NCI-H774 (cell line): ENCODE data around the gene SHC4.

Experiments
- DNase-seq: peaks from one replicate; lab custom pipeline; 2025; lab: John Stamatoyannopoulos, UW

Gene SHC4

DNA sequence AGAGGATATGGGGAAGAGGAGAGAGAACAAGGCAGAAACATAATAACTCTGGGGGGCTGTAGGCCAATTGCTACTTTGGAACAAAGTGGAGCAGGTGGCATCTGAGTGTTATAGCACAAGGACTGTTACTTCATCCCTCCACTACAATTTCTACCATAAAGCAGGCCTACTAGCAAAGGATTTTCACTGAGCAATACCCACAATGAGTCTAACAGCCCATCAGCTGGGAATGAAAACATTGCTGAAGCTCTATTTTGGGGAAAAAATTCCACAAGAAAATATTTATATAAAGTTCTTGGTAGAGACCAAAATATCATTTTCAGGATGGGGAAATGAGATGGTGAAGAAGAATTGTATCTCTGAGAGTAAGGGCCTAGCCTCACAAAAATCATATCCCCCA lies 3.6 kb upstream of the SHC4 start:
- DNase-seq, result no peak

DNA sequence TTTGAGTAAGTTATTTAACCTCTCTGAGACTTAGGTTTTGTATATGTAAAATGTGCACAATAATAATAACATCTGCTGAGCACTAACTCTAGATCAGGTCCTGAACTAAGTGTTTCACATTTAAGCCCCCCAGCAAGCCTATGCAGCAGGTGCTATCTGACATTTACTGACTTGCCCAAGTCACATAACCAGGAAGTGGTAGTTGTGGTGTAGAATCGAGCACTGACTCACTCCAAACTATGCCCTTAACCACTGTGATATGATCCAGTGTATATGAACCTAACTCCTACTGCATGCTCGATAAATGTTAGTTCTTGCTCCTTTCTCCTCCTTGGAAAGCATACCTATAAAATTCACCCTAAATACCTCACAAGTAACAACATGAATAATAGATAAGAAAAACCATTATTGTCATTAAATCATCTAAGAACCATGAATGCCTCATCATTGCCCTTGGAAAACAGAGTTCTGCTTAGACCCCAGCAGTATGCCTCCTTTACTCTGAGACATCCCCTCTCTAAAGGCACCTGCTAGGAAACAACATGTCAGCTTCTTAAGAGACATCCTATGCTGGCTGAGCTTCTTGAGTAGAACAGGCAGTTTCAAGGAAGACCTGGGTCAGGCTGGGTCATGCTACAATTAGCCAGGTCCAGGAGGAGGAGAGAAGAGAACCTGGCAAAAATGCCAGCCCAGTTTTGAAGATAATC lies 3.0 kb upstream of the SHC4 start:
- DNase-seq, result no peak

- DNase-seq, result no peak
Observed at GRCh38 chr15:48965972-48966371, 2.3 kb upstream of the SHC4 start.

GRCh38 chr15:48964898-48965297 lies 1.2 kb upstream of the SHC4 start:
- no peak for DNase-seq

GRCh38 chr15:48962662-48963523 lies 826 bp downstream of the SHC4 start:
- no peak for DNase-seq

- no peak for DNase-seq
Observed at GRCh38 chr15:48955967-48956366, 7.8 kb downstream of the SHC4 start.

DNA sequence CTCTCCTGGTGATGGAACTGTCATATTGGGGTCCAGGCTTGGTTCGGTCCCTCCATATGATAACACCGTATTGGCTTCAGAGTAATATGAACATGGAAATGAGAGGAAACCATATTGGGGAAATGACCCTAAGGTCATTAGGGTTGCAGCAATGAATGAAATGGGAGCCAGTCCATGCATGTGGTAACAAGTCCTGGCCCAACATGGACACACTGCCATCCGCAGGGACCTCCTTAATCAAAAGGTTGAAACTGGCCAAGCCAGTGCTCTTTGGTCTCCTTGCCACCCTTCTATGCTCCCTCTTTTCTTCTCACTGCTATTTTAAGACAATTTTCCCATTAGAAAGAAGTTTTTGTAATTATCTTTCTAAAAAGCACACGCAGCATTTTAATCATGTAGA lies 8.3 kb downstream of the SHC4 start:
- DNase-seq, result no peak

GRCh38 chr15:48954538-48954937 lies 9.2 kb downstream of the SHC4 start:
- DNase-seq, result no peak

DNA sequence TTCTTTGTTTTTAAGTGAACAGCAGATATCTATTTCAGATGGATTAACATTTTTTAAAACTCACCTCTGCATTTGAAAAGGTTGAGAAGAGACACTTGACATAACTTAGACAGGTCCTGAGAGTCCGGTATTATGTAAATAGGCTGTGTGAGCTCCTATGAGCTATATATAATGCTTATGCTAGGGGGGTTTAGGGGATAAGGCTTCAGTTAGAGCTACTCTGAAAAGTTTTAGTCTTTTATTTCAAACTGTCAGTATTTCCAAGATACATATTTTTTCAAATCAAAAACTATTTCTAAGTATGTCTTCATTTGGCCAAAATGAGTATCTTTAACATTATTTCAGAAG lies 16.9 kb downstream of the SHC4 start:
- DNase-seq, result no peak

DNA sequence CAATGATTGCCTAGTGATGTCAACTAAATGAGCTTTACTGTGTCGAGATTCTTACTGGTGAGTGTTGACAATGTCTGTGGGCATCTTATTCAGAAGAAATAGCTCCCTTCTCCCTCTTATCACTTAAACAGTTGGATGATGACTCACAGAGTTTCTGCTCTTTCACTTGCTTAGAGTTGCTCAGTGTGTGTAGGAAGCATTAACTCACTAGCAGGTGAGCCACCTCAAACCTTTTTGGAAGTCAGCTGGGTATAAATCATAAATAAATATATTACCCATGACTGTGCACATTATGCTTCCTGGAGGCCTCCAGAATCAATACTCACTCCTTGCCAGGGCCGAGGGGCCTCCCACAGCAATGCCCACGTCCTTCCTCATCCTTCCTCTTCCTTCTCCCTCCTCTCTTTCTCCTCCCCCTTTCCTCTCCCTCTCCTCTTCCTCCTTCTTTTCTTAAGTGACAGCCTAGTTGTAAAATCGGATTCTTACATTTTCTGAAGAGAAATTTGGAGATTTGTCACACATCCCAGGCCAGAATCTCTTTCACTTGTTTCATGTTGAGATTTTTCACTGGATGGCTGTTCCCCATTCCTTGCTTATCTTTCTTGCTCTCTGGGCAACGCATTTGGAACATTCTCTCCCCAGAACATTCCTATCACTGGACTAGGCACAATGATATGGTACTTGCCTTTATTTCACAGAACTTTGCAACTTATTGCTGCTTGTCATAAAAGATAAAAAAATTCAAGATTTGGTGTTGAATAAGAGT lies 17.5 kb downstream of the SHC4 start:
- DNase-seq, result no peak

DNA sequence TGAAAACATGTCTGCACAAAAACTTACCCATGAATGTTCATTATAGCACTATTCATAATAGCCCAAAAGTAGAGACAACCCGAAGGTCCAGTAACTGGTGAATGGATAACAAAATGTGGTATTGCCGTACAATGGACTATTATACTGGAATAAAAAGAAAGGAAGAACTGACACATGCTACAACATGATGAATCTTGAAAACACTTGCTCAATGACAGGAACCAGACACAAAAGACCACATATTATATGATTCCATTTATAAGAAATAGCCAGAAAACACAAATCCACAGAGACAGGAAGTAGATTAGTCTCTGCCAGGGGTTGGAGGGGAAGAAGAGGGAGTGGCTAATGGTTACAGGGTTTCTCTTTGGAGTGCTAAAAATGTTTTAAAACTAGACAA lies 18.3 kb downstream of the SHC4 start:
- DNase-seq, result no peak

GRCh38 chr15:48941904-48942303 lies 21.8 kb downstream of the SHC4 start:
- no peak for DNase-seq

DNA sequence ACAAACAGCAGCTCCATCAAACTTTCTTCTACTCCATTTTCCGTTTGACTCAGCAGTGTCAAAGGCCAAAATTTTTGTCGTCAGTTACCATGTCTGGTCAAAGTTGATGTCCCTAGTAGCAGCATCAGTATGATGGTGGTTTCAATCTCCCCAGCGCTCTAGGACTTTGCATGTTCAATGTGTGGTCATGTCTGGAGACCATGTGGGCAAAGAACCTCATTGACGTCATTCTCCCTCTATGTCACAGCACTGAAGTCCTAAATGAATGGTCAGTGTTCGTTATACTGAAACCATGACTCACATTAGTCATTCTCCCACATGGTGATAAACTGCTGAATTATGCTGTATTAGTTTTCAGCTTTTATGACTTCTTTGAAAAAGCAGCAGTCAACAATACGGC lies 23.2 kb downstream of the SHC4 start:
- DNase-seq, result no peak

GRCh38 chr15:48939648-48940047 lies 24.1 kb downstream of the SHC4 start:
- DNase-seq, result no peak

- no peak for DNase-seq
Observed at GRCh38 chr15:48937886-48938285, 25.8 kb downstream of the SHC4 start.

- DNase-seq, result no peak
Observed at GRCh38 chr15:48936666-48937065, 27.1 kb downstream of the SHC4 start.

DNA sequence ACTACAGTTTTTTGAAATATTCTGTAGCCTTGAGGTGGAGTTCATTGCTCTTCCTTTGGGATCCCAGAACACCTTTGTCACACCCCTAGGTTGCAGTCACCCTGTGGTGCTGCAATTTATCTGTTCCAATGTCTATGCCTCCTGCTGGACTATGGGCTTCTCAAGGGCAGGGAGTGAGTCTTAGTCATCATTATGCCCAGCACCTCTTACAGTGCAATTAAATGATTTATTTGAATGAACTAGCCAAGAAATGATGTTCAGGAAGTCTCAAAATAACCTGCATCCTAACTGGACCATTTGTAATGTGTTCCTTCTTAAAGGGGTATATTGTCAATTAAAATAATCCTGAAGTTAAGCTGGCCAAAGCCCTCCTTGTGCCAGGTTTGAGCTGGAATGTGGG lies 28.5 kb downstream of the SHC4 start:
- no peak for DNase-seq

- DNase-seq, result no peak
Observed at GRCh38 chr15:48930735-48931134, 33.0 kb downstream of the SHC4 start.

DNA sequence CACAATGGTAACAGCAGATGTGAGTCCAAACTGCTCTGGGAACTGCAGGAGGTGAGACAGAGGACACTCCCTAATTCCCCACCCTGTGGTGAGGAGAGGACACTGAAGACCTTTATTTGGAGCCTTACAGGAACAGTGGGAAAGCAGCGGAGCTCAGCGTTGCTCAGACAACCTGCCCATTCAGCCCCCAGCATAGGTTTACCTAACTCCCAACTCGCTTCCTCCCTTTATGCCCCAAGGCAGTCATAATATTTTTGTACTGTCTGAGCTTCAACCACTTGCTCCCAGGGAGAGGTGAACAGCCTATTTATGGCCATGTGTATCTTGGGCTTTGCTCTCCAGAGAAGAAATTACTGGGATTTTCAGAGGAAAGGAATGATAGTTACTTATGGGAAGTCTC lies 34.1 kb downstream of the SHC4 start:
- DNase-seq, result no peak

DNA sequence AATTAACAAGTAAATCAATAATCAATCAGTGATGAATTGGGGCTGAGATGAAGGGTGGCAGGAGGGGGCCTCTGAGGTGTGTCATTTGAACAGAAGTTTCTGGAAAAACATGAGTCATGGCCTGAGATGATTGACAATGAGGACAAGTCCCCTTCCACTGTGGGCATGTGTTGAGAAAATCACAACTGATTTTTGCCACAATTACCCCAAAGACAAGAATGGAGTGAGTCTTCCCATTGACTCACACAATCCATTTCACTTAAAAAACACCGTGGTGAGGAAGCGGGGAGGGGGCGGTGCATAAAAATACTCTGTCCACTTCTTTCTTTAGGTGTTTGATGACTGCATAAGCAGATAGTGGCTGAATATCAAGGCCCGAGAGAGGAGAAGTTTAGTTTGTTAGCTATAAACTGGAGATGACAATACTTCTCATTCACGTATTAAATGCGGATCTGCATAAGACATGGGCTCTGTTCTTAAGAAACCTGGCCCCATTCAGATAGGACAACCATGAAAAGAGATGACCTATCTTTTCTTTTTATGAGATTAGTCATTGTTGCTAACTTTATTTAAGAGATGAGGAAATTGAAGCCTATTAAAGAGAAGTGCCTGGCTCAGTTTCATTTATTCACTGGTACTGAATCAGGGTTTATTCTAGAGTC lies 34.7 kb downstream of the SHC4 start:
- DNase-seq, result no peak

- DNase-seq, result no peak
Observed at GRCh38 chr15:48925714-48926223, 38.0 kb downstream of the SHC4 start.
